ENCODE measurements around the gene UGT2B10. TPM values are rescaled to one million over a fixed set of nuclear protein-coding genes. Genes with fewer than 3 reads are reported as not detected.
"Not testable (repeated sequence)": the region's sequence is repeated elsewhere in the genome, so short reads cannot be mapped to it uniquely, and the experiment has no call there.

The UGT2B10 gene
- total and polyA plus RNA-seq, 2 of the 13 experiments (the other 11 are each of a cell fraction or from before 2014, with no cell fraction given) = 107 to 148 TPM

GRCh38 chr4:68771836-68772235 is 44.0 kb upstream of the UGT2B10 start (continued):
- TF ChIP-seq RCOR2 (CRISPR knock-in tag; IDR thresholded peaks at IDR 0.05) (peak; percentile 56; the same call in 1 of the 2 replicates), ZNF12 (CRISPR knock-in tag; IDR thresholded peaks at IDR 0.05) (peak; percentile 22; the same call in 1 of the 2 replicates), SMAD3 (CRISPR knock-in tag; IDR thresholded peaks at IDR 0.05) (0 out of 2 replicates have a peak, but pooled peaks have one; percentile 39), FOXA3 (CRISPR knock-in tag; IDR thresholded peaks at IDR 0.05) (peak; percentile 82), KLF16 (CRISPR knock-in tag; IDR thresholded peaks at IDR 0.05) (0 out of 4 replicates have a peak, but pooled peaks of 1 of the 2 experiments have one; percentile 48), BCL6 (CRISPR knock-in tag; IDR thresholded peaks at IDR 0.05) (peak; percentile 60; the same call in 1 of the 2 replicates), MIER3 (CRISPR knock-in tag; IDR thresholded peaks at IDR 0.05; ENCODE audit: borderline replicate concordance) (peak; percentile 36; the same call in 1 of the 2 replicates), MIXL1 (CRISPR knock-in tag; IDR thresholded peaks at IDR 0.05) (0 out of 2 replicates have a peak, but pooled peaks have one; percentile 20), FOXP4 (CRISPR knock-in tag; IDR thresholded peaks at IDR 0.05) (0 out of 2 replicates have a peak, but pooled peaks have one; percentile 19), ZNF317 (CRISPR knock-in tag; IDR thresholded peaks at IDR 0.05) (0 out of 2 replicates have a peak, but pooled peaks have one; percentile 42), RXRB (CRISPR knock-in tag; IDR thresholded peaks at IDR 0.05; ENCODE audit: borderline replicate concordance) (peak; percentile 50; the same call in 1 of the 2 replicates), HMG20A (CRISPR knock-in tag; IDR thresholded peaks at IDR 0.05; ENCODE audit: borderline replicate concordance) (peak; percentile 76; the same call in 1 of the 2 replicates), ARID5B (CRISPR knock-in tag; IDR thresholded peaks at IDR 0.05) (peak; percentile 89), ZNF614 (CRISPR knock-in tag; IDR thresholded peaks at IDR 0.05; ENCODE audit: borderline replicate concordance) (peak; percentile 75; the same call in 1 of the 2 replicates), ZGPAT (CRISPR knock-in tag; IDR thresholded peaks at IDR 0.05) (peak; percentile 43; the same call in 1 of the 2 replicates), ZNF205 (CRISPR knock-in tag; IDR thresholded peaks at IDR 0.05) (peak; percentile 90), PAXIP1 (CRISPR knock-in tag; conservative IDR thresholded peaks at IDR 0.05) (peak; percentile 66), CEBPB (IDR thresholded peaks at IDR 0.05; ENCODE audit: borderline replicate concordance, low read depth, low read length) (peak; percentile 68), FOXP1 (CRISPR knock-in tag; IDR thresholded peaks at IDR 0.05) (peak; percentile 65; the same call in 1 of the 2 replicates)
- not testable (repeated sequence) for TF ChIP-seq FOXP1 (IDR thresholded peaks at IDR 0.05)
